GM20000 (cell line): Measurements from ENCODE around the gene FUCA2.

Experiments
- DNase-seq: peaks from one replicate; pipeline ENCODE4 v3.0.0; 2012; ENCODE audit warnings: low spot score
- CTCF ChIP-seq: IDR thresholded peaks from 2 replicates; pipeline ENCODE4 v1.5.1; 2012; ENCODE audit warnings: mild to moderate bottlenecking, control low read depth; ENCODE audit errors: extremely low read depth, missing control alignments

Gene FUCA2

GRCh38 chr6:143542888-143543287 is 31.4 kb upstream of the FUCA2 start:
- TF ChIP-seq CTCF, result no peak
- no peak for DNase-seq

GRCh38 chr6:143540192-143540591 is 28.7 kb upstream of the FUCA2 start:
- TF ChIP-seq CTCF, result no peak
- DNase-seq, result no peak

- no peak for TF ChIP-seq CTCF
These were observed 28.2 kb upstream of the FUCA2 start for GRCh38 chr6:143539734-143540133.

GRCh38 chr6:143539106-143539505 is 27.6 kb upstream of the FUCA2 start:
- TF ChIP-seq CTCF, result no peak
- DNase-seq, result no peak

More at GRCh38 chr6:143539734-143540133, 28.2 kb upstream of the FUCA2 start:
- no peak for DNase-seq

GRCh38 chr6:143538374-143538773 is 26.9 kb upstream of the FUCA2 start:
- DNase-seq, result no peak
- no peak for TF ChIP-seq CTCF

GRCh38 chr6:143536866-143537691 is 25.6 kb upstream of the FUCA2 start:
- DNase-seq, result peak; percentile 69
- TF ChIP-seq CTCF, result peak; percentile 25

GRCh38 chr6:143536461-143536865 is 24.9 kb upstream of the FUCA2 start:
- DNase-seq, result no peak
- no peak for TF ChIP-seq CTCF
